CD4-positive, alpha-beta T cell treated with Interleukin-15 for 4 hours (primary cell): ENCODE data around the gene TES.
"Not testable (repeated sequence)": the region's sequence is repeated elsewhere in the genome, so short reads cannot be mapped to it uniquely, and the experiment has no call there.

Experiments
- DNase-seq: peaks from one replicate; pipeline ENCODE4 v3.0.0-alpha.2; 2020; ENCODE audit warnings: low spot score

TES gene

DNA sequence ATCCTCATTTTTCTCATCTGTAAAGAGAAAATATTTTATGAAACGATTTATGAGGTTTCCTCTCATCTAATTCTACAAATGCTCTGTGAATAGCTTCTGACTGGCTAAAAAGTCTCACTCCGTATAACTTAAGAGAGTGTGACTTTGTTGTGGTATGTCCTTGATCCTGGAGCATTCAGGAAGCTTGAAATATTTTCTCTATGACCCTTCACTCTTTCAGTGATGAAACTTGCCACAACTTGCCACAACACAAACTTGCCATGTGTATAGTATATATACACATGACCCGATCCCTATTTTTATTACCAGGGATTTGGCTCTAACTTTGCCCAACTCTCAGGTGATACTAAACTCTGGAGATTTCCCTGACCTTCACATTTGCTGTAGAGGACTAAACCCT, 74.1 kb downstream of the TES start:
- DNase-seq = no peak

GRCh38 chr7:116285252-116285651, 74.9 kb downstream of the TES start:
- no peak for DNase-seq

DNA sequence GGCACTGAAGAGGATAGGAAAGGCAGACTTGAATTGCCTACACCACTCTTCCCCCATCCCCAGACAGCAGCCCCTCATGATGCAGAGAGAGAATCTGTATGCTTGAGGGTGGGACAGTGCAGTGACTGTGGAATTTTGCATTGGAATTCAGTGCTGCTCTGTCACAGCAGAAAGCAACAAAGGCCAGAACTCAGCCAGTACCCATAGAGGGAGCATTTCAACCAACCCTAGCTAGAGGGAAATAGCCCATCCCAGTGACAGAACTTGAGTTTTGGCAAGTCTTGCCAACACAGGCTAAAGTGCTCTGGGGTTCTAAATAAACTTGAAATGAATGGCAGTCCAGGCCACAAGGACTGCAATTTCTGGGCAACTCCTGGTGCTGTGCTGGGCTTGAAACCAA, 80.4 kb downstream of the TES start:
- no peak for DNase-seq

- no peak for DNase-seq
Observed at GRCh38 chr7:116291937-116292336, 81.6 kb downstream of the TES start.

- DNase-seq = no peak
Observed at GRCh38 chr7:116292381-116292780, 82.0 kb downstream of the TES start.

DNA sequence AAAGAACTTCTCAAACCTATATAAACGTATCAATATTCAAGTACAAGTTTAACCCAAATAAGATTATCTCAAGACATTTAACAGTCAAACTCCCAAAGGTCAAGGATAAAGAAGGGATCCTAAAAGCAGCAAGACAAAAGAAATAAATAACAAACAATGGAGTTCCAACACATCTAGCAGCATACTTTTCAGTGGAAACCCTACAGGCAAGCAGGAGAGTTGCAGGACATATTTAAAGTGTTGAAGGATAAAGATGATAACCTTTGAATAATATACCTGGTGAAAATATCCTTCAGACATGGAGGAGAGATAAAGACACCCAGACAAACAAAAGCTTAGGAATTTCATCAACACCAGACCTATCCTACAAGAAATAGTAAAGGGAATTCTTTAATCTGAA, 82.8 kb downstream of the TES start:
- DNase-seq = no peak

GRCh38 chr7:116293633-116294032, 83.3 kb downstream of the TES start:
- DNase-seq = no peak

DNA sequence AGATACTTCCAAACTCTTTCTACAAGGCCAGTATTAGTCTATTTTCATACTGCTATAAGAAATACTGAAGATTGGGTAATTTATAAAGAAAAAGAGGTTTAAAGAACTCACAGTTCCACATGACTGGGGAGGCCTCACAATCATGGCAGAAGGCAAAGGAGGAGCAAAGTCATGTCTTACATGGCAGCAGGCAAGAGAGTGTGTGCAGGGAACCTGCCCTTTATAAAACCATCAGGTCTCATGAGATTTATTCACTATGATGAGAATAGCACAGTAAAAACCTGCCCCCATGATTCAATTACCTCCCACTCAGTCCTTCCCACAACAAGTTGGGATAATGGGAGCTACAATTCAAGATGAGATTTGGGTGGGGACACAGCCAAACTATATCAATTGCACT, 85.6 kb downstream of the TES start:
- not testable (repeated sequence) for DNase-seq

DNA sequence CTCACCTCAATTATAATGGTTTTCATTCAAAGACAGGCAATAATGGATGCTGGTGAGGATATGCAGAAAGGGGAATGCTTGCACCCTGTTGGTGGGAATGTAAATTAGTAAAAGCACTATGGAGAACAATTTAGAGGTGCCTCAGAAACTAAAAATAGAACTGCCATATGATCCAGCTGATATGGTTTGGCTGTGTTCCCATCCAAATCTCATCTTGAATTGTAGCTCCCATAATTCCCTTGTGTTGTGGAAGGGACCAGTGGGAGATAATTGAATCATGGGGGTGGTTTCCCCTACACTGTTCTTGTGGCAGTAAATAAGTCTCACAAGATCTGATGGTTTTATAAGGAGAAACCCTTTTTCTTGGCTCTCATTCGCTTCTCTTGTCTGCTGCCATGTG, 87.7 kb downstream of the TES start:
- no peak for DNase-seq

GRCh38 chr7:116298576-116298975, 88.2 kb downstream of the TES start:
- DNase-seq = no peak

DNA sequence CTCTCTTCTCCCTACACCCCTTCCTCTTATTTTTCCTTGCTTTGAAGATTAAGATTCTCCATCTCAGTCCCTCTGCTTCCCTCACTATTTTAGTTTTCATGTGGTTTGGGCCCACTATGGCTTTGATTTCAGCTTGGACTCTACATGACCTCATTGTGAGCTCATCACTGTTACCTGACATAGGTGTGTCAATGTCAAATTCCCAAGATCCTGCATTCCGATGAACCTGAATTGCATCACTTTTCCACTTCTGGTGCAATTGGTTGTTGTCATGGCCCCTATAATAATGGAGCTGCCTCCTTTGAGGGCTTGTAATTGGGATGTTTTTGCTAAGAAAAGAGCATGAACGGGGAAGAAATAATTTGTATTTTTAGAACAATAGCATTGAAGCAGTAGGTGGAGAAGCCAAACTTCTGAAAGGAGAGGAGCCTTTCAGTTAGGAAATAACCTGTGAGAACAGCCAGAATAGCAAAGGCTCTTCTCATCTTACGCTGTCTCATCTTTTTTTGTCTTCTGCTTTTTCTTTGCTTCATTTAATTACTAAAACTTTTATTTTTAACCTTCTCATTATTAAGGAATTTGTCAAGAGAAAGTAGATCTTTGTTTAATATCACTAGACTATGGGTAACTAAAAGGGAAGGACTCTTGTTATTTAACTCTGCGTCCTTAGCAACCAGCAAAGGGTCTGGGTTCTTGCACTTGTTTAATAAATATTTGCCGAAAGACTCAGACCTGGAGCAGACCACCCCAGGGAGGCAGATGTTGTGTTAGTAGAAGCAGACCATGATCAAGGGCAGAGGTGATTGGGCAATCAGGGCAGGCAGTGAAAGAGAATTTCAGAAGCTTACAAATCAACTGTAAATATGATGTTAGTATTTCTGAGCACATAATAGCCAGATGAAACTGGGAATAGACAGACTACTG, 95.4 kb downstream of the TES start:
- no peak for DNase-seq

DNA sequence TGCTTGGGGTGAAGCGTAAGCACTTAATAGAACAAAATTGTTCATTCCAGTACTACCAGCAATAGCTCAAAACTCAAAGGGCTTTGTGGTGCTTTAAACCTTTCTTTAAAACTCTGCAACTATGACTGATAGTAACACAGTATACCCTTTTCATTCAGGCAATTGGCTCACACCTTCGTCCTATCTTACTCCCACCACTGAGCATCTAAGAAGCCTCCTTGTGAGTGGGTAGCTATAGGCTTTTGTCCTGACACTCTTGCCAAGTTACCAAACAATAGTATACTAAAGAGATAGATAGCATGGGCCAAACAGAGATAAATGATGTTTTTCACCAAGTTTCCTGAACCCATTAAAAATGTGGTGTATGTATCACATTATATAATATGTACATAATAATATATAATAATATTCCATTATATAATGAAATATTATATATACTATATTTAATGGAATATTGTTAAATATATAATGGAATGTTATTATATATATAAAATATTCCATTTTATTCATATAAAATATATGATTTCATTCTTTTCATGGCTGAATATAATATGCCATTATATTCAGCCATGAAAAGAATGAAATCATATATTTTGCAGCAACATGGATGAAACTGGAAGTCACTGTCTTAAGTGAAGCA, 96.2 kb downstream of the TES start:
- DNase-seq = no peak

- DNase-seq = no peak
Observed at GRCh38 chr7:116307253-116307652, 96.9 kb downstream of the TES start.
